Neural progenitor cell (in vitro differentiated cells): Measurements from ENCODE around the gene CBLIF.

Source experiments
- CTCF ChIP-seq: fragments of 200-600 bp; sonication (generic); IDR thresholded peaks from 2 replicates; pipeline ENCODE4 v1.5.1; 2017; ENCODE audit warnings: antibody characterized with exemption, mild to moderate bottlenecking
- EZH2phosphoT487 ChIP-seq: fragments of 200-600 bp; sonication (generic); IDR thresholded peaks from 2 replicates; pipeline ENCODE4 v1.6.1; 2017; ENCODE audit warnings: antibody characterized with exemption

- TF ChIP-seq CTCF (peak; percentile 31), EZH2phosphoT487 (no peak)
These were observed 34.9 kb downstream of the CBLIF start, which contains the start of gene MRPL16 for GRCh38 chr11:59810189-59810910.
